Gastrocnemius medialis (tissue), 4 donors: ENCODE data around the gene MAD1L1.

Source experiments
- POLR2A ChIP-seq, 2 donors: fragments of 450-650 bp; IDR thresholded peaks; one replicate each; pipeline ENCODE4 v1.6.1; 2017; ENCODE audit warnings: antibody characterized with exemption in 2 of 2, mild to moderate bottlenecking in 2 of 2, moderate library complexity in 2 of 2
- TF ChIP-seq, protein P1 (sequence below), 5 experiments: fragments of 450-650 bp in 3 of 5; fragments of 200-600 bp in 2 of 5; sonication (generic) in 2 of 5; IDR thresholded peaks in 4 of 5; conservative IDR thresholded peaks in 1 of 5; 1 replicate in 4 of 5; 2 replicates in 1 of 5; pipeline ENCODE4 v1.5.1; 2016 to 2019; ENCODE audit warnings: antibody characterized with exemption in 5 of 5, mild to moderate bottlenecking in 3 of 5, moderate library complexity in 3 of 5

DNA sequence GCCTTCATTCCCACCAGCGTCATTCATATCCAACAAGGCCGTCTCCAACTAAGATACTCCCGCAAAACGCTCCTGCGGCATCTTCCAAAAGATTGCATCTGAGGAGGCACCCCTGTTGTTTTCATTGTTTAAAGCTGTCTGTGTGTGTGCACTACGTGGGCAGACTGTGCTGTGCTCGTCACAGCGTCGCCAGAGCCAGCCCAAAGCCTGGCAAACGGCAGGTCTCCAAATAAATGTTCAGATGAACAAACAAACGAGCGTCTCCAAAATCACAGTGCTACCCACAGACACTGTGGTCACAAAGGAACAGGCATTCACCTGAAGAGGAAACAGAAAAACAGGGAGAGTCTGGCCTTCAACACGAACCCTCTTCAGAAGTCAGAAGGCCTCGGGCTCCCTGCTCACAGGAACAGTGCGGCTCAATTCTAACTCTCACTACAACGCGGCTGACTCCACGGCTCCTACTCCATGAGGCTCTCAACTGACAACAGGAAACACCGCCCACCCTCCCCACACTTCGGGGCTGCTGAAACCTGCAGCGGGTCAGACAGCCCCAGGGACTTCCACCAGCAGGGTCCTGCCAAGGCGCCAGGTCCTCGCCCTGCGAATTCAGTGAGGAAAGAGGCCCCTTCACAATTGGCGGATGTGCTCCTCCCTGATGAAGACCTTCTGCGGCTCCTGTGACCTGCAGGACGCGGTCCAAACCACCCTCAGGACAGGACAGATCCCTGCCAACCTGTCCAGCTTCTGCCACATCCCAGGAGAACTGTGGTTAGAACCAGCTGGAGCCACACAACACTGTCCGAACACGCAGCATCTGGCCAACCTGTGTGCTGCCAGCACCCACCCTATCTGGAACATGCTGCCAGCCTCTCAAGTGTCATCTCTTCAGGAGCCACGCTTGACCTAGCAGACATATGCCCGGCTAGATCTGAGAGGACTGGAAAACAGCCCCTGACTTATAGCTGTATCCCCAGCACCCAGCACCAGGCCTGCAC is 36.1 kb downstream of the MAD1L1 start:
- TF ChIP-seq POLR2A (IDR thresholded peaks at IDR 0.05) = no peak
- TF ChIP-seq, protein P1, sequence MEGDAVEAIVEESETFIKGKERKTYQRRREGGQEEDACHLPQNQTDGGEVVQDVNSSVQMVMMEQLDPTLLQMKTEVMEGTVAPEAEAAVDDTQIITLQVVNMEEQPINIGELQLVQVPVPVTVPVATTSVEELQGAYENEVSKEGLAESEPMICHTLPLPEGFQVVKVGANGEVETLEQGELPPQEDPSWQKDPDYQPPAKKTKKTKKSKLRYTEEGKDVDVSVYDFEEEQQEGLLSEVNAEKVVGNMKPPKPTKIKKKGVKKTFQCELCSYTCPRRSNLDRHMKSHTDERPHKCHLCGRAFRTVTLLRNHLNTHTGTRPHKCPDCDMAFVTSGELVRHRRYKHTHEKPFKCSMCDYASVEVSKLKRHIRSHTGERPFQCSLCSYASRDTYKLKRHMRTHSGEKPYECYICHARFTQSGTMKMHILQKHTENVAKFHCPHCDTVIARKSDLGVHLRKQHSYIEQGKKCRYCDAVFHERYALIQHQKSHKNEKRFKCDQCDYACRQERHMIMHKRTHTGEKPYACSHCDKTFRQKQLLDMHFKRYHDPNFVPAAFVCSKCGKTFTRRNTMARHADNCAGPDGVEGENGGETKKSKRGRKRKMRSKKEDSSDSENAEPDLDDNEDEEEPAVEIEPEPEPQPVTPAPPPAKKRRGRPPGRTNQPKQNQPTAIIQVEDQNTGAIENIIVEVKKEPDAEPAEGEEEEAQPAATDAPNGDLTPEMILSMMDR (IDR thresholded peaks at IDR 0.05 in 4 of 5, conservative IDR thresholded peaks at IDR 0.05 in 1 of 5) = no peak
